PFSK-1 (cell line): ENCODE data around the gene SORCS1.

Source experiments
- POLR2AphosphoS5 ChIP-seq: IDR thresholded peaks from 2 replicates; pipeline ENCODE4 v1.6.1; 2012; ENCODE audit warnings: low read depth, mild to moderate bottlenecking, control low read depth, low read length, moderate library complexity
- TF ChIP-seq, protein P1 (sequence below), 2 experiments: IDR thresholded peaks; 2 replicates each; pipeline versions ENCODE4 v1.6.1 to v1.8.0; 2011 to 2012; ENCODE audit warnings: low read depth in 2 of 2, low read length in 2 of 2, control low read depth in 1 of 2, inconsistent platforms in 1 of 2, mild to moderate bottlenecking in 1 of 2, moderate library complexity in 1 of 2; ENCODE audit not compliant: insufficient read depth in 1 of 2

DNA sequence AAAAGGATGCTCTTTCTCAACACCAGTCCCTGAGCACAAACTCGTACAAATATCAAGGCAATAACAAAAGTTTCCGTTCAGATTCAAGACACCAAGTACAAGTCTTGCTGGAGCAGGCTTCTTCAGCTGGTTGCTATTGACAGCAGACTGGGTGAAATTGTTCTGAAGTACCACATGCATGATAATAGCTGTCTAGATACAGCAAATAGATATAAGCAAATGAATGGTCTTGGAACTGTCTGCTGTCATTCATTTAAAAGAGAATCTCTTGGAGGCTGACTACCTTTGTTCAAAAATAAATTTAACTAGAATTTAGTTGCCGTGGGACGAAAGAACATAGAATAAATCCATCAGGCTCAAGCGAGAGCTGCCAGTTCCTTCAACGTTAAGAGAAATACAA, 35.5 kb downstream of the SORCS1 start:
- TF ChIP-seq, protein P1, sequence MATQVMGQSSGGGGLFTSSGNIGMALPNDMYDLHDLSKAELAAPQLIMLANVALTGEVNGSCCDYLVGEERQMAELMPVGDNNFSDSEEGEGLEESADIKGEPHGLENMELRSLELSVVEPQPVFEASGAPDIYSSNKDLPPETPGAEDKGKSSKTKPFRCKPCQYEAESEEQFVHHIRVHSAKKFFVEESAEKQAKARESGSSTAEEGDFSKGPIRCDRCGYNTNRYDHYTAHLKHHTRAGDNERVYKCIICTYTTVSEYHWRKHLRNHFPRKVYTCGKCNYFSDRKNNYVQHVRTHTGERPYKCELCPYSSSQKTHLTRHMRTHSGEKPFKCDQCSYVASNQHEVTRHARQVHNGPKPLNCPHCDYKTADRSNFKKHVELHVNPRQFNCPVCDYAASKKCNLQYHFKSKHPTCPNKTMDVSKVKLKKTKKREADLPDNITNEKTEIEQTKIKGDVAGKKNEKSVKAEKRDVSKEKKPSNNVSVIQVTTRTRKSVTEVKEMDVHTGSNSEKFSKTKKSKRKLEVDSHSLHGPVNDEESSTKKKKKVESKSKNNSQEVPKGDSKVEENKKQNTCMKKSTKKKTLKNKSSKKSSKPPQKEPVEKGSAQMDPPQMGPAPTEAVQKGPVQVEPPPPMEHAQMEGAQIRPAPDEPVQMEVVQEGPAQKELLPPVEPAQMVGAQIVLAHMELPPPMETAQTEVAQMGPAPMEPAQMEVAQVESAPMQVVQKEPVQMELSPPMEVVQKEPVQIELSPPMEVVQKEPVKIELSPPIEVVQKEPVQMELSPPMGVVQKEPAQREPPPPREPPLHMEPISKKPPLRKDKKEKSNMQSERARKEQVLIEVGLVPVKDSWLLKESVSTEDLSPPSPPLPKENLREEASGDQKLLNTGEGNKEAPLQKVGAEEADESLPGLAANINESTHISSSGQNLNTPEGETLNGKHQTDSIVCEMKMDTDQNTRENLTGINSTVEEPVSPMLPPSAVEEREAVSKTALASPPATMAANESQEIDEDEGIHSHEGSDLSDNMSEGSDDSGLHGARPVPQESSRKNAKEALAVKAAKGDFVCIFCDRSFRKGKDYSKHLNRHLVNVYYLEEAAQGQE (IDR thresholded peaks at IDR 0.05; ENCODE audit: insufficient read depth in 1 of 2, low read depth in 2 of 2, low read length in 2 of 2): no peak
- TF ChIP-seq POLR2AphosphoS5: no peak
